Measurements from ENCODE around the gene SDC3. TPM values are rescaled to one million over a fixed set of nuclear protein-coding genes. Genes with fewer than 3 reads are reported as not detected.

The SDC3 gene
- total and polyA plus RNA-seq, 2 of the 8 experiments (the other 6 are each of a cell fraction or from before 2014, with no cell fraction given) = 7.0 to 27.0 TPM

GRCh38 chr1:30928171-30928570 lies 19.6 kb upstream of the SDC3 start:
- Histone ChIP-seq H2AK5ac (ENCODE audit: low read depth, low read length) (no peak overlapping the region), H3K14ac (ENCODE audit: insufficient read length) (no peak overlapping the region), H2BK12ac (ENCODE audit: low read depth, low read length) (no peak overlapping the region), H3K9ac (replicated peaks in 1 of 4; ENCODE audit: extremely low read depth in 1 of 4, low read depth in 3 of 4, low read length in 3 of 4) (no peak overlapping the region), H4K8ac (ENCODE audit: extremely low read depth, insufficient read depth, low read length) (no peak overlapping the region), H3K56ac (replicated peaks; ENCODE audit: insufficient read length, low read depth, low read length) (no peak overlapping the region), H3K79me2 (ENCODE audit: control insufficient read depth in 1 of 2, insufficient read depth in 2 of 2, low read length in 2 of 2) (no peaks in the 10 kb centered on the region), H2BK20ac (ENCODE audit: low read length) (no peak overlapping the region), H3K36me3 (ENCODE audit: control insufficient read depth in 2 of 4, insufficient read depth in 4 of 4, low read length in 3 of 4) (peaks cover 0 to 10% (median 3%) of the 10 kb centered on the region in 4 experiments; a peak in 3 of 8 replicates), H3K4ac (replicated peaks; ENCODE audit: insufficient read length, low read depth, low read length) (no peak overlapping the region), H2BK120ac (replicated peaks; ENCODE audit: low read depth, low read length) (no peak overlapping the region), H3K4me2 (ENCODE audit: insufficient read depth in 1 of 2, low read depth in 2 of 2, low read length in 2 of 2) (no peak overlapping the region), H3K79me1 (ENCODE audit: low read depth, low read length) (no peaks in the 10 kb centered on the region), H4K5ac (ENCODE audit: insufficient read length, low read depth, low read length) (no peak overlapping the region), H3K18ac (ENCODE audit: extremely low read depth, low read length) (no peak overlapping the region), H2BK15ac (ENCODE audit: low read length) (no peak overlapping the region), H4K91ac (replicated peaks; ENCODE audit: insufficient read length, low read length) (no peak overlapping the region), H2BK5ac (ENCODE audit: low read depth, low read length) (no peak overlapping the region), H3K4me3 (ENCODE audit: extremely low read depth in 1 of 4, insufficient read depth in 2 of 4, low read depth in 3 of 4, low read length in 4 of 4) (no peak overlapping the region), H3K23ac (ENCODE audit: insufficient read length) (no peak overlapping the region), H2AFZ (ENCODE audit: low read length) (no peak overlapping the region), H4K20me1 (replicated peaks in 1 of 2; ENCODE audit: control insufficient read depth in 1 of 2, insufficient read depth in 2 of 2, low read length in 2 of 2) (peaks cover 0 to 2% of the 10 kb centered on the region in 2 experiments), H3K9me3 (ENCODE audit: insufficient read depth in 2 of 2, low read depth in 1 of 2, low read length in 1 of 2) (no peaks in the 10 kb centered on the region), H3K23me2 (ENCODE audit: low read depth, low read length) (no peaks in the 10 kb centered on the region), H3K27me3 (replicated peaks in 1 of 4; ENCODE audit: control insufficient read depth in 3 of 4, extremely low read depth in 1 of 4, insufficient read depth in 3 of 4, low read length in 3 of 4) (no peaks in the 10 kb centered on the region), H3K27ac (ENCODE audit: low read depth, low read length) (no peak overlapping the region), H3K4me1 (replicated peaks in 1 of 4; ENCODE audit: control insufficient read depth in 3 of 4, insufficient read depth in 4 of 4, low read length in 3 of 4) (no peaks in the 10 kb centered on the region)
- DNase-seq (ENCODE audit: low read depth in 1 of 2, low spot score in 2 of 2) = no peak
- CTCF ChIA-PET (ENCODE audit: partially characterized antibody) = interaction anchor here (0.6 to 27.2 kb wide), 26 partner anchors 9 to 281 kb away, joined by 3 to 1519 read pairs (median 5); partner anchors contain the start of gene MATN1
- 91% methylated on average over 7 of the region's 7 CpGs; no CpG with 5 or more reads in 1 of the 2 experiments for WGBS, 2 experiments (ENCODE audit: extremely low coverage in 1 of 2, insufficient coverage in 1 of 2, insufficient read length in 1 of 2, insufficient replicate concordance in 2 of 2, low coverage in 1 of 2, low lambda C conversion rate in 2 of 2, missing lambda C conversion rate in 1 of 2)
- no peak for FAIRE-seq
- POLR2A ChIA-PET (ENCODE audit: partially characterized antibody) = interaction anchor here (0.9 to 5.3 kb wide), 3 partner anchors 13 to 369 kb away, joined by 3 to 16 read pairs (median 5); partner anchors contain the start of genes SNRNP40 and ZCCHC17
- TF ChIP-seq SIRT6 (IDR thresholded peaks at IDR 0.05; ENCODE audit: low read length) (no peak), RBBP5 (IDR thresholded peaks at IDR 0.05; ENCODE audit: borderline replicate concordance, low read depth, low read length) (no peak), E2F6 (IDR thresholded peaks at IDR 0.05) (no peak), POU5F1 (IDR thresholded peaks at IDR 0.05; ENCODE audit: low read depth, low read length) (no peak), POLR2AphosphoS5 (IDR thresholded peaks at IDR 0.05; ENCODE audit: low read depth, low read length) (no peak), SP1 (IDR thresholded peaks at IDR 0.05; ENCODE audit: low read depth, low read length) (no peak), YY1 (IDR thresholded peaks at IDR 0.05; ENCODE audit: low read depth, low read length) (no peak), CTCF (IDR thresholded peaks at IDR 0.05; ENCODE audit: control extremely low read depth in 1 of 3, insufficient read depth in 1 of 3, low read depth in 1 of 3, low read length in 3 of 3) (no peak), KDM1A (IDR thresholded peaks at IDR 0.05; ENCODE audit: borderline replicate concordance, low read length) (no peak), TEAD4 (IDR thresholded peaks at IDR 0.05; ENCODE audit: low read depth, low read length) (no peak), BACH1 (IDR thresholded peaks at IDR 0.05; ENCODE audit: low read length) (no peak), SP2 (IDR thresholded peaks at IDR 0.05; ENCODE audit: low read length) (no peak), CREB1 (IDR thresholded peaks at IDR 0.05) (no peak)
